GM18511 (cell line): ENCODE data around the gene RFX5.
A peak's percentile ranks its signal among the peaks of the same experiment; 100 is the strongest.
"Not testable (repeated sequence)": the region's sequence is repeated elsewhere in the genome, so short reads cannot be mapped to it uniquely, and the experiment has no call there.

Experiments
- ATAC-seq: cut with Tn5 transposase; IDR thresholded peaks from one replicate; pipeline ENCODE4 v1.9.1; 2021; ENCODE audit warnings: mild to moderate bottlenecking, moderate library complexity; ENCODE audit not compliant: unreplicated experiment

Gene RFX5

DNA sequence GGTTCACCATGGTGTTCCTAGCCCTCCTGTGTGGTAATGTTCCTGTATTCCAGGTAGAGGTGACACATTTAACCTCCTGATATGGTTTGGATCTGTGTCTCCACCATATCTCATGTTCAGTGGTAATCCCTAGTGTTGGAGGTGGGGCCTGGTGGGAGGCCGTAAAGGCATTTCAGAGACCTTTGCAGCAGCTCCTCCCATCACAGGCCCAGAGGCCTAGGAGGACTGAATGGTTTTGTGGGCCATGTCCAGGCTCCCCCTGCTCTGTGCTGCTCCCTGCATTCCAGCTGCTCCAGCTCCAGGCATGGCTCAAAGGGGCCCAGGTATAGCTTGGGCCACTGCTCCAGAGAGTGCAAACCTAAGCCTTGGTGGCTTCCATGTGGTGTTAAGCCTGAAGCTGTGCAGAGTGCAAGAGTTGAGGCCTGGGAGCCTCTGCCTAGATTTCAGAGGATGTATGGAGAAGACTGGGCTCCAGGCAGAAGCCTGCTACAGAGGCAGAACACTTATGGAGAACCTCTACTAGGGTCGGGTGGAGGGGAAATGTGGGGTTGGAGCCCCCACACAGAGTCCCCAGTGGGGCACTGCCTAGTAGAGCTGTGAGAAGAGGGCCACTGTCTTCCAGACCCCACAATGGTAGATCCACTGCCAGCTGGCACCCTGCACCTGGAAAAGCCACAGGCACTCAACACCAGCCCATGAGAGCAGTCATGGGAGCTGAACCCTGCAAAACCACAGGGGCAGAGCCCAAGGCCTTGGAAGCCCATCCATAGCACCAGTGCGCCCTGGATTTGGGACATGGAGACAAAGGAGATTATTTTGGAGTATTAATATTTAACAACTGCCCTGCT, 15.5 kb upstream of the RFX5 start:
- no peak for ATAC-seq

DNA sequence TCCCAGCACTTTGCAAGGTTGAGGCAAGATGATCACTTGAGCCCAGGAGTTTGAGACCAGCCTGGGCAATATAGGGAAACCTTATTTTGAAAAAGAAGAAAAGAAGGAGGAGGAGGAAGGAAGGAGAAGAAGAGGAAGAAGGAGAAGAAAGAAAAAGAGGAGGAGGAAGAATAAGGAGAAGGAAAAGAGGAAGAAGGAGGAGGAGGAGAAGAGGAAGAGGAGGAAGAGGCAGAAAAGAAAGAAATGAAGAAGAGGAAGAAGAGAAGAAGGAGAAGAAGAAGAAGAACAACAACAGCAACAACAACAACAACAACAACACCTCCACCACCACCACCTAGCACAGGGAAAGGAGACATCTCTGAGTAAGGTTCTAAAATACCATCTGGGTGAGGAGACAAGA, 14.8 kb upstream of the RFX5 start:
- no peak for ATAC-seq

DNA sequence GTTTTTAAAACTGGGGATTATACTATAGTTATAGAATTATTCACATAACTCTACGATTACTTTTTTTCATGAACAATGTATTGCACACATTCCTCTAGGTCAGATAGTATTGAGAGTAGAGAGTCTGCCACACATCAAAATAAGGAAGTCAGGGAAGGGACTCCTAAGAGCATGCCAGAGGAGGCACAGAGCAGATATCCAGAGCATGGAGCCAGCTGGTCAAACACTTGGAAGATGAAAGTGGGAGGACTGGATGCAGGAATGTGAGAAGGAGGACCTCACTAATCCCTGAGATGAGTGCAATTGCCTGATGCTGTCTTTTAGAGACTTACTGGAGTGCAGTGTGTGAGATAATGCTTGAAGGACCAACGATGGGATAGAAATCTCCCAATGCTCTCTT, 9.6 kb upstream of the RFX5 start:
- no peak for ATAC-seq

DNA sequence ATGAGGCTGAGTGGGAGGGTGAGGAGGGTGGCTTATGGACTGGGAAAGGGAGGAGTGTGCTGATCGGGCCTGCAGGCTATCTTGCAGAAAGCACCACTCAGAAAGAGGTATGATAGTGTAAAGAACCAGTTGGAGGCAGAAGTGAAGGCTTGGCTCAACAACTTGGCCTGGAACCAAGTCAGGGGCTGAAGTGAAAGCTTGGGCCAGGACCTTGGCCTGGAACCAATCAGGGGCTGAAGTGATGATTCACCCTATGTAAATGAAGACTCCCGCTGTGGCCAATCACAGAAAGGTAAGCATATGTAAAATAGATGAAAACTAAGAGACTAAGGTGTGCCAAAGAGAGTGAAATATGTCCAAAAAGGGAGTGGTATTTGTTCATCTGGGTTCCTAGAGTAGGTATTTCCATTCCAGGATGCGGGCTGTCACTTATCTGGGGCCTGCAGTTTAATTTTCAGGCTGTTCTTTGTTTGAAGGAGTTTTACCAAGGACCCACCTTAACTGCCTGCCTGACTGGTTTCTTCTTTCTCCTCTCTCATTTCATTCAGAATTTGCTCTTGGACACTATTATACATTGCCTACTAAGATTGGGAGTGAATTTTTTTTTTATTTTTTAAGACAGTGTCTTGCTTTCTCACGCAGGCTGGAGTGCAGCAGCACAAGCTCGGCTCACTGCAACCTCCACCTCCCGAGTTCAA, 5.1 kb upstream of the RFX5 start:
- no peak for ATAC-seq

DNA sequence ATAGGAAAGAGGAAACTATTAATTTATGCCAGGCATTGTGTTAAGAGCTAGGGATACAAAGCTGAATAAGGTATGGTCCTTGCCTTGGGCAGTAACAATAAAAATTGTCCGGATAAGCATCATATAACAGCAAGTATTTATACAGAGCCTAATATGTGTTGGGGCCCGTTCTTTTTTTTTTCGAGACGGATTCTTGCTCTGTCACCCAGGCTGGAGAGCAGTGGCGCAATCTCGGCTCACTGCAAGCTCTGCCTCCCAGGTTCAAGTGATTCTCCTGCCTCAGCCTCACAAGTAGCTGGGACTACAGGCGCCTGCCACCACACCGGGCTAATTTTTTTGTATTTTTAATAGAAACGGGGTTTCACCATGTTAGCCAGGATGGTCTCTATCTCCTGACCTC, 3.3 kb upstream of the RFX5 start:
- ATAC-seq, result not testable (repeated sequence)

DNA sequence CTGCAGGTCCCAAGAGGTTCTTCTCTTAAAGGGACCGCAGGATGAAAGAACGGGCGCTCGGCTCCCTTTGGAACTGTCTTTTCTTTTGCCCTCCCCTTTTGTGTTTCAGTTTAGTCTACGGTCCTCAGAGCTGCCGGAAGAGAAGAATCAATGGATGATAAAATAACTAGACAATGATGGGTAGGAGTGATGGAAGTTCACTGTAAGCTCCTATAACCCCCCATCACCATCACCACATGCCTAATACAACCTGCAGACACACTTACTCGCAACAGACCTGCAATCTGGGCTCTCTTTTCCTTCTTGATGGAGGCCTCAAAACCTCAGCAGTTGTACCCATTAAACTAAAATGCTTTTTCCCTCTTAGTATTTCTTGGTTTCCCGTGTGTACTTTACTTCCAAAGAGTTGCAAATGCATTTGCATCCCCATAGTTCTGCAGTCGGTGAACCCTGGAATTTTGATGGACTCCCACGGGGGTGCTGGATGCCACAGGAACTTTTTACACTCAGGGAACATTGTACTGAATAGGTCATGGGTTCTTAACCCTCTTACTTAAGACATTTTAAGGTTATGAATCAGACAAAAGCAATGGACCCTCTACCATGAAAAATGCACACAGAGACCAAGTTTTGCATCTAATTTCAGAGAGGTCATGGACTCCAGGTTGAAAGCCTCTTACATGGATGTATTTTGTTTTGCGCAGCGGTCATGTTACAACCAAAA, 633 bp upstream of the RFX5 start:
- ATAC-seq, result no peak

DNA sequence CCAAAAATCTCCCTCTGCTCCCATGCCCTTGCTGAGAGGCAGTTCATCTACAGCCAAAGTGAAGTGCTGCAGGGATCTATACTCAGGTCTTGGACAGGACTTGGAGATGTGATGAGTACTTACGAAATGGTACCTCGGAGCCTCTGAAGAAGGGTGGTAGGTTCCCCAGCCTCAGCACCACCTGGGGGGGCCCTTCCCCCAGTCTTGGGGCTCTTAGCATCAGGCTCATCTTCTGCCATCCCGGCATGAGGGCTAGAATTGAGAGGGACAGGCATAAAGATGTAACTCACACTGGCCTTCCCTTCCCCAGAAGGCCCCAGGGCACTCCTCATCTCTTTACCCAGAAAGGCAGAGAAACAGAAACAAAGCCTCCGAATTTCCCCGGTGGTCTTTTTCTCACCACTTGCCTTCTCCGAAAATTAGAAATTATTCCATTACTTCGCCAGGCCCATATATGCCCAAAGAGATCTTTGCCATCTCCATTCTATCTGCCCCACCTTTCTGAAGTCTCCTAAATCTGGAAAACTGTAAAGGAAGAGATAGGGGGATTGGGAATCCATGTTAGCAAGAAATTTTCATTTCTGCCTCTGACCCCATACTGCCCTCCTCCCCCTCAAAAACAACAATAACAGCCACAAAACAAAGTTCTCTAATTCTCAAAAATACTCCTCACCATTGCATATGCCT, 827 bp downstream of the RFX5 start:
- no peak for ATAC-seq

DNA sequence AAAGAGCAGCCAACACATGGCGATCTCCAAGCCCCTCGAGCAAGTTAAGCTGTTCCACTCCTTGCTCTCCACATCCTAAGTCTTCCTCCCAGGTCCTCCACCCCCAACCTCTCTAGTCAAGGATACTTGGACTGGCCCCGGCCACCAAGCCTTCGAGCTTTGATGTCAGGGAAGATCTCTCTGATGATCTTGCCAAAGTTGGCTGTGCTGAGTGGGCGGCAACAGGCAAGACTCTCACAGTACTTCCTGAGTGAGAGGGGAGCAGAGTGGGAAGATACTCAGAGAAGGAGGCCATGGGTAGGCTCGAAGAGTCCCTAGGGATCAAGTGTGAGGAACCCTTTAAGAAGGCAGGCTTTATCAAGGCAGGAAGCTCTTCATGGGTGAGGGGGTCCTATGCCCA, 2.8 kb downstream of the RFX5 start:
- no peak for ATAC-seq

DNA sequence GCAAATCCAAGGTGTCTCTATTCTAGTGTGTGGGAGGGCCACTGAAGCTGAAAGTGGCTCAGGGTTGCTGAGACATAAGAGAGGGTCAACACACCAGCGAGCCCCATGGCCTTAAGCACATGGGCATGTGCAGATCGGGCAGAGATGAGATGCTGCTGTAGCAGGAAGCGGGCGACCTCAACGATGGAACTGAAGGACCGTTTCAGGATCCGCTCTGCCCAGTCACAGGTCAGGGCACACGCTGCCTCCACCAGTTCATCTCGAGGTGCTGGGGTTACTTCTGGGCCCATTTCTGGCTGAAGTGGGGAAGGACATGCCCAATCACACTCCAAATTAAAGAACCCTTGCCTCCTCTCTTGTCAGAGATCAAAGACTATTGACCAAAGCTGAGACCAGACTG, 3.5 kb downstream of the RFX5 start:
- ATAC-seq, result no peak

DNA sequence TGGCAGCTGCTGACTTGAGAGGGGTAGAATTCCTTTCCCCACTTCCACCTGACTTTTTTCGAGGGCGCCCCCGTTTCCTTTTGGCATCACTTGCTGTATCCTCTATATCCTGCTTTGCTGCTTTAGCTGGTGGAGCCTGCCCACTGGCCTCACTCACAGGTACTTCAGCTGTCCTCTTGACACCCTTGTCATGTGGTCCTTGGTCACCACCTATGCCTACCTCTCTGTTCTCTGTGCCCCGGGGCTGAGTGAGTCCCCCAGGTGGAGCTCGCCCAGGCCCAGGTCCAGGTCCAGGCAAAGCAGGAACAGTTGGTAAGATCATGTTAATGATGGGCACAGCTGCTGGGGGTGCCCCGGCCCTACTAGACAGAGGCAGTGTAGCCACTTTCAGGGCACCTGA, 4.5 kb downstream of the RFX5 start:
- no peak for ATAC-seq

DNA sequence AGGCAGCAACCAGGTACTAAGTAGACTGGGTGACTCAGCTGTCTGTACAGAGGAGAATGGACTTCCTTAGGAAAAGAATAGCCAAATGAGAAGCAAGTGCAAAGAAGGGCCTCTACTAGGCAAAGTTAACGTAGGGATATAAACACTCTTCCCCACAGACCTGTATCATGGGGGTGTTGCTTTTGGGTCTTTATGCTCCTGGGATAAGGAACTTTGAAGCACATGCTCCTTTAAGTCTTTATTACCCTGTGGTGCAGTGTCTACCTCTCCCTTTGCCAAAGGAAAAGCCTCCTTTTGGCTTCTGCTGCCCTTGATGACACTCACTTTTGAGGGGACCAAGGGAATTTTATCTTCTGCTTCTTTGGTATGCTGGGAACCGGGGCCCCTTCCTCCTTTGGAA, 5.0 kb downstream of the RFX5 start:
- ATAC-seq, result no peak

DNA sequence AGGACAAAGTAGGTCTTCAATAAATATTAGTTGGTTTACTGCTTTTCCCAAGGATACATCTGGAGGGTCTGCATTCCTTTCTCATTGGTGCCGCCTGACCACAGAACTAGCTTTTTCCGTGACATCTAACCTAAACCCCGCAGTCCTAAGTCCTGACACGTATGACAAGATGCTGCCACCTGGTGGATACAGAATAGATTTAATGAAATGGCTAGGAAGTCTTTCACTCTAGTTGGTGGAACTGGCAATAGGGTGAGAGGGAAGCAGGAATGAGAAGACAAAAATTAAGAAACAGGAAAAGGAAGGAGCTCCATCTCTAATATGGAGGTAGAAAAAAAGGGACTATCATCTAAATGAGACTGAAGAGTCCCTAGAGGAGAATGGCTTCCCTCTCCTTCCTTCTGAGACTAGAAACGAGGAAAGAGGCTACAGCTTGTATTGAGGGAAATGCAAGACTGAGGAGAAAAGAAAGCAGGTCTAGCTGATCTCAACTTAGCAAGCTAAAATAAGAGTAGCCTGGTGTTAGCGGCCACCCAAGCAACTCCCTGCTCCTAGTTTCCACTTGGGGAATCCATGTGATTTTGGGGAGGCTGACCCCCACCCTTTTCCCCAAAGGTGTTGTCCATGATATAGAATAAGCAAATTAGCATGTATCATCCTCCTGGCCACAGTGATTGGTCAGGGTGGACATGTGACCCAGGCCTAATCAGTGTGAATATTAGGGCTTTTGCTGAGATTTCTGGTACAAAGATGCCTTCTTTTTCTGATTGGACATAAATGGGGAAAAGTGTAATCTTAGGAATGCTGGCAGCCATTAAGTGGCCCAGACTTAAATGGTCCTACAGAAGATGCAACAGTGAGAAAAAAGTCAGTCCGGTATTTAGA, 5.9 kb downstream of the RFX5 start:
- ATAC-seq, result no peak

DNA sequence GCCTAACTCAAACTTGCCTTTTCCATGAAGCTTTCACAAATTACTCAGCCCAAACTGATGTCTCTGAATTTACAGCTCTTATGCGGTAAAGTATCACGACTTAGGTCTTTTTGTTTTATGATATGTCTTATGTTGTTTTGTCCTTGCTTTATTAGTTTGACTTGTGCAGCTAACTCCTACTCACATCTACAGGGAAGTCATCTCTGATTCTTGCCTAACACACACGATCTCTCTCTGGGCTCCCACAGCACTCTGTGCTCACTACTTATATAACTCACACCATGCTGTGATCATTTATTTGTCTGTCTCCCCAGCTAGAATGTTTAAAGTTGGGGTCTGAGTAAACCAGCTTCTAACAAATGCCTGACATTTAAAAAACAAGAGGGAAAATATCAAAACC, 10.5 kb downstream of the RFX5 start:
- ATAC-seq, result no peak

DNA sequence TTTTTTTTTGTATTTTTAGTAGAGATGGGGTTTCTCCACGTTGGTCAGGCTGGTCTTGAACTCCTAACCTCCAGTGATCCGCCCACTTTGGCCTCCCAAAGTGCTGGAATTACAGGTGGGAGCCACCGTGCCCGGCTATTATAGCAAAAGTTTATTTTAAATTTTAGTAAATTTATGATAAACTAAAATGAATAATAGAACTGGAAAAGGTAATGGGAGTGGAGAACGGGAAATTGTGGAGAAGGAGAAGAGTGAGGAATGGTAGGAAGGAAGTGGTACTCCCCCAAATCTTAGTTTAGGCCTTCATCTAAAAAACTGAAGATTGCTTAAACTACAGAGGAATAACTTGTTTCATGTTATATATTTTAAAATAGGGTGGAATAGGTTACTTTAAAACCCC, 12.2 kb downstream of the RFX5 start:
- no peak for ATAC-seq

DNA sequence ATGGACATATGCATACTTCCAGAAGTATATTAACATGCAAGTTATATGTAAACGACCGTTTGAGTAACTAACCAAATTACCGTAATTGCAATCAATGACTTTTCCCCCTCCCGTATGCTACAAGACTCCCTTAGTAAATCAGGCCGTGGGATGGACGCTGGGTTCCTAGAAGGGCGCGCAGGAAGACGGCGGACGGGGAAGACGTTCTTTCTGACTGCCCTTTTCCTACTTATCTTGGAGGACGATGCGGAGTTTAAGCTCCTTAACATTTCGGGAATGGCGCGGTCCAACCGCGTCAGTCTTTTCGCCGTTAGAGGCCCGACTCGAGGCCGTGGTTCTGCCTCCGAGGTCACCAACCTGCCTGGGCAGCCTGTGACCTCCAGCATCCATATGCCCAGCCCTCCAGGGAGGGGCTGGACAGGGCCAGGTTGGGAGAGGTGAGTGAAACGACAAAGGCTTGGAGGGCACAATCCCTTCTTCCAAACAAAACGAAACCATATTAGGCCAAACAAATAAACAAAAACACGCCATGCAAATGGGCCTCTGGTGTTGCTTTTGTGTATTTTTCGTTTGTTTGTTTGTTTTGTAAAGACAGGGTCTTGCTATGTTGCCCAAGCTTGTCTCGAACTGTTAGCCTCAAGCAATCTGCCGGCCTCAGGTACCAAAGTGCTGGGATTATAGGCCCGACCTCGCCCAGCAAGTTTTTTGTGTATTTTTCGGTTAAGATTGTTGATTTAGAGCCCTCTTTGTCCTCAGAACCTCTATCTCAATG, 19.0 kb downstream of the RFX5 start:
- peak; percentile 20 for ATAC-seq

DNA sequence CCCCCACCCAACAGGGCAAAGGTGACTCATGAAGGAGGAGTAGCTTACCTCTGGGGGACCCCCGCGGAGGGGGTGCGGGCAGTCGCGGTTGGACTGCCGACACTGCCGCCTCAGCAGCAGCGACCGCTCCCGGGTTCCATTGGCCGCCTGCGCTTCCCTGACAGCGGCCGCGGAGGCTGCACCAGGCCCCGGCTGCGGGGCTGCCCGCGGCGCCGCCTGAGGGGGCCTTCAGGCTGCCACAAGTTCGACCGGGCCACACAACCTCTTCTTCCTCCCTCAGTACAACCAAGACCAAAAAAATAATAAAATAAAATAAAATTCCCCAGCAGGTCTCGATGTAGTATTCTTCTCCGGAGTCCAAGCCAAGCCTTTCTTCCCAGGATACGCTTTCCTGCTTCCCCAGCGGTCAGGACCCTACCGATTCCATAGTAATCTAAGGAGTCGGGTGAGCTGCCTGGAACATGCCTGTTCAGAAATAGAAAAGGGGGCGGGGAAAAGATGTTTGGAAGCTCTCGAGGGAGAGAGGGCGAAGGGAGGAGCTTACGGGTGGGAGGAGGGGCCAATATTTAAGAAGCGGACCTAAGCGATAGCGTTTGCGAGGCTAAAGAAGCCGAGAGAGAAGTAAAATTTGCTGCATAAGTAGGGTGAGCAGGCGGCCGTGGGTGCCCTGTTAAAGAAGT, 19.7 kb downstream of the RFX5 start, which contains the start of gene PI4KB:
Gene PI4KB (minus strand): TSS at position 194 of the 680 bp plus-strand sequence. CDS start 10,935 bp downstream, outside the sequence.
- peak; percentile 83 for ATAC-seq

DNA sequence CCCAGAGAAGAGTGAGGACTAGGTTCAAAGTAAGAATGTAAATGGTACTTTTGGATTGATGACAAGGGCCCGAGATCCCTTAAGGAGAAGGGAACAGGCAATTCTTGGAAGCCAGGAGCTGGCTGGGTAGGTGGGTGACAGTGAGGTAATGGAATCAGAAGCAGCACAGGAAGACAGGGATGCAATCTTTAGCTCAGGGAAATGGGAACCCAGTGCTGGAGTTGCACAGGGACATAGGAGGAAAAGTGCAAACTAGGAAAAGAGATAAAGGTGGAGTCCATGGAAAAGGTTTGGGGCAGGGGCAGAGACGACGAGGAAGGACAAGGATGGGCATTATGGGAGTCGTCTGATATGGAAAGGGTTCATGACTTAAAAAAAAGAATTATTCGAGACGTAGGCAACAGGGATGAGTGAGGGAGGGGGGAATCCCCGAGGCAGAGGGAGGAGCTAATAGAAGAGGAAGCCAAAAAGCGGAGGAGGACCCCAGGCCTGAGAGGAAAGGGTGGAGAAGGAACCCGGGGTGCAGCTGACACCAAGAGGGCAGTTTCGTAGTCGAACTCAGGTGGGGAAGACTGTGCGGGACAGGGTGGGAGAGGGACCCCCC, 20.3 kb downstream of the RFX5 start:
- ATAC-seq, result peak; percentile 48

DNA sequence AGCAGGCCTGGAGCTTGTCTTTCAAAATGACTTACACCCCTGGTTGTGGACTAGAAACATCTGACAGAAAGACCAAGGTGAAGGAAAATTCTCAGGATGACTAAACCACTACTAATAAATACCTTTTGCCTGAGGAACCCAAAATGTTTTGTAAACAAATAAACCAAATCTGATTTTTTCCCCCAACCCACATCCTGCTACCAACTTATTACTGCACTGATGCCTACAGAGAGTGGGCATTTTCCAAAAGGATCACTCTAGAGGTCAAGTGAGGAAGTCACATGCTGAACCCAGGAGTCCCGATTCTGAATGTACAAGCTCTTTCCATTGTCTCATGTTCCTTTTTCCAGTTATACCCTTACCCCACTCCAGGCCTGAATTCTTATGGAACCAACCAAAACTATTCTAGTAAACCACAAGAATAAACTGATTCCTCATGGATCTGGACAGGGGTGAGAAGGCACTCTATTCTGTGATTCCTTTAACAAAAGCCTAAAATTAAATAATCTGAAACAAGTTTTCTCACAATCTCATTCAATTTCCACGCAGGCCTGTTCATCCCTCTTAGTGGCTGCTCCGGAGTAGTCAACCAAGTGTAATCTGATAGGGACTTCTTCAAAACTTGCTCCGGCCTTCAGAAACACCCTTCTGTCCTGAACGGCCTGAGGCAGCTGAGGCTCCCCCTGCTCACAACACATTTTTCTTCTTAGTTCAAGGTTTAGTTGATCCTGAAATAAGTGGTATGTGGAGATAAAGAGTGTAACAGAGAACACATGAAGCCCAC, 21.2 kb downstream of the RFX5 start:
- ATAC-seq, result no peak
